GM12878 (cell line): ENCODE measurements around the gene IL34. TPM values are rescaled to one million over a fixed set of nuclear protein-coding genes. Genes with fewer than 3 reads are reported as not detected.

Experiments used
- ATAC-seq: fragments of 200-7000 bp; cut with Tn5 transposase; 3 replicates; pipeline ENCODE4 v1.9.1; 2020; ENCODE audit warnings: mild to moderate bottlenecking, moderate library complexity
- BruUV-seq: library from RNA; stranded (reverse); fragments of 400-500 nt; replicated peaks from 2 replicates; lab custom pipeline; 2021; lab: Mats Ljungman, UMichigan
- CTCF ChIA-PET: fragments of 300-600 bp; sonication (Branson Sonifier 250); formaldehyde crosslinking; extraction: SDS; loops from one replicate; lab custom pipeline; 2021; ENCODE audit warnings: inconsistent platforms; lab: Yijun Ruan, JAX
- POLR2A ChIA-PET: fragments of 350-600 bp; formaldehyde crosslinking; extraction: SDS; loops from one replicate; lab custom pipeline; 2021; ENCODE audit warnings: inconsistent platforms; lab: Charles Lee
- RAD21 ChIA-PET: fragments of 300-600 bp; sonication (Branson Sonifier 250); formaldehyde crosslinking; loops from one replicate; lab custom pipeline; 2023; ENCODE audit warnings: antibody characterized with exemption; ENCODE audit not compliant: unreplicated experiment; lab: Charles Lee
- SMC1A ChIA-PET: fragments of 300-600 bp; sonication (Branson Sonifier 250); formaldehyde crosslinking; loops from one replicate; lab custom pipeline; 2023; ENCODE audit not compliant: unreplicated experiment, uncharacterized antibody; lab: Charles Lee
- DNase-seq: peaks from one replicate; pipeline ENCODE4 v3.0.0-alpha.2; 2011; ENCODE audit warnings: low read depth, low spot score
- FAIRE-seq: peaks from 3 replicates; lab custom pipeline; 2011; peaks lifted over from hg19 to GRCh38; lab: Jason Lieb, UNC
- H2AFZ ChIP-seq: 2 replicates; pipeline ENCODE4 v1.6.0; 2011; ENCODE audit warnings: low read depth, low read length, control low read depth; ENCODE audit not compliant: control insufficient read depth
- H3K27ac ChIP-seq: 2 replicates; pipeline ENCODE4 v1.5.1; 2011; ENCODE audit warnings: control low read depth; ENCODE audit not compliant: control insufficient read depth, insufficient read depth
- H3K27me3 ChIP-seq, 2 experiments: replicated peaks in 1 of 2; 2 replicates each; pipeline versions ENCODE4 v1.6.0 to v1.6.1; 2011; ENCODE audit warnings: low read length in 1 of 2; ENCODE audit not compliant: control insufficient read depth in 2 of 2, insufficient read depth in 2 of 2
- H3K36me3 ChIP-seq, 2 experiments: 2 replicates each; pipeline ENCODE4 v1.5.1; 2011; ENCODE audit warnings: low read length in 1 of 2; ENCODE audit not compliant: control insufficient read depth in 2 of 2, insufficient read depth in 2 of 2
- H3K4me1 ChIP-seq: 2 replicates; pipeline ENCODE4 v1.6.1; 2011; ENCODE audit warnings: mild to moderate bottlenecking, low read length, moderate library complexity, mixed read lengths; ENCODE audit not compliant: control insufficient read depth, insufficient read depth
- H3K4me2 ChIP-seq: 2 replicates; pipeline ENCODE4 v1.6.0; 2011; ENCODE audit warnings: control low read depth; ENCODE audit not compliant: control insufficient read depth, insufficient read depth
- H3K4me3 ChIP-seq: fragments of 200-600 bp; sonication (generic); 2 replicates; pipeline ENCODE4 v1.5.1; 2016
- H3K79me2 ChIP-seq: 2 replicates; pipeline ENCODE4 v1.6.0; 2011; ENCODE audit warnings: low read length; ENCODE audit not compliant: control insufficient read depth, insufficient read depth
- H3K9ac ChIP-seq: 2 replicates; pipeline ENCODE4 v1.8.0; 2011; ENCODE audit warnings: low read length, control low read depth, mixed read lengths; ENCODE audit not compliant: control insufficient read depth, insufficient read depth
- H3K9me3 ChIP-seq: replicated peaks from 3 replicates; pipeline ENCODE4 v1.5.1; 2011; ENCODE audit warnings: mild to moderate bottlenecking, low read length; ENCODE audit not compliant: control insufficient read depth, insufficient read depth
- H4K20me1 ChIP-seq: 2 replicates; pipeline ENCODE4 v1.6.0; 2011; ENCODE audit not compliant: control insufficient read depth, insufficient read depth
- IRF4 ChIP-seq: IDR thresholded peaks from 2 replicates; pipeline ENCODE4 v1.6.1; 2011; ENCODE audit warnings: low read depth, low read length
- RAD51 ChIP-seq: fragments of 450-650 bp; IDR thresholded peaks from 2 replicates; pipeline ENCODE4 v1.6.1; 2016; ENCODE audit warnings: moderate library complexity, mild to moderate bottlenecking, inconsistent platforms
- RFX5 ChIP-seq: IDR thresholded peaks from 2 replicates; pipeline ENCODE4 v1.6.1; 2011; ENCODE audit warnings: low read depth, low read length, improper control_type of control experiment
- SMAD1 ChIP-seq: fragments of 450-650 bp; IDR thresholded peaks from 2 replicates; pipeline ENCODE4 v1.6.1; 2018; ENCODE audit warnings: mild to moderate bottlenecking, low read depth; ENCODE audit not compliant: partially characterized antibody
- SRF ChIP-seq, 2 experiments: IDR thresholded peaks; 2 replicates each; pipeline ENCODE4 v1.6.1; 2011; ENCODE audit warnings: low read depth in 2 of 2, low read length in 2 of 2, mild to moderate bottlenecking in 1 of 2, moderate library complexity in 1 of 2
- WRNIP1 ChIP-seq: IDR thresholded peaks from 2 replicates; pipeline ENCODE4 v1.6.1; 2011; ENCODE audit warnings: low read depth, low read length, improper control_type of control experiment, borderline replicate concordance
- ZBED1 ChIP-seq: IDR thresholded peaks from 2 replicates; pipeline ENCODE4 v1.6.1; 2016; ENCODE audit warnings: borderline replicate concordance
- WGBS: methylation state at CpG from one replicate; pipeline ENCODE4 v1.1.6; 2016; ENCODE audit warnings: low lambda C conversion rate; ENCODE audit not compliant: insufficient replicate concordance, insufficient coverage; ENCODE audit errors: missing lambda C conversion rate; 5-methylcytosine and 5-hydroxymethylcytosine counted together
- in situ Hi-C: fragments of 300-500 bp; cut with MboI; formaldehyde crosslinking; loops from 9 replicates; pipeline ENCODE4 v1.14.3; 2018; ENCODE audit warnings: mixed read lengths
- intact Hi-C: fragments of 100-400 bp; cut with micrococcal nuclease; formaldehyde crosslinking; loops from one replicate; pipeline ENCODE4 v1.14.2; 2022; ENCODE audit not compliant: unreplicated experiment
- polyA plus RNA-seq, 11 experiments: library from polyadenylated mRNA; depleted of rRNA in 4 of 11; unstranded in 6 of 11; stranded (reverse) in 5 of 11; fragments of >200 nt; fragmentation: Nextera tagmentation in 4 of 11; fragmentation: Illumina TruSeq in 1 of 11; extraction: Ambion mirVana in 4 of 11; extraction: Trizol in 1 of 11; gene quantifications; 1 replicate in 1 of 11; 2 replicates in 10 of 11; pipeline versions ENCODE4 v1.2.1 to v1.2.3, GENCODE V29; 2011 to 2016; ENCODE audit warnings: inconsistent platforms in 2 of 11, missing spikeins in 2 of 11, low read depth in 1 of 11
- total RNA-seq, 4 experiments: library from RNA; depleted of rRNA in 3 of 4; stranded (reverse); fragments of >200 nt in 3 of 4; fragmentation: Illumina TruSeq in 1 of 4; extraction: Trizol in 1 of 4; gene quantifications; 2 replicates each; pipeline versions ENCODE4 v1.2.1 to v1.2.3, GENCODE V29; 2013 to 2021

IL34 gene
- total and polyA plus RNA-seq, 10 of the 15 experiments (the other 5 are each of a cell fraction or from before 2014, with no cell fraction given) = 0.27 to 0.40 TPM; not detected in 8

DNA sequence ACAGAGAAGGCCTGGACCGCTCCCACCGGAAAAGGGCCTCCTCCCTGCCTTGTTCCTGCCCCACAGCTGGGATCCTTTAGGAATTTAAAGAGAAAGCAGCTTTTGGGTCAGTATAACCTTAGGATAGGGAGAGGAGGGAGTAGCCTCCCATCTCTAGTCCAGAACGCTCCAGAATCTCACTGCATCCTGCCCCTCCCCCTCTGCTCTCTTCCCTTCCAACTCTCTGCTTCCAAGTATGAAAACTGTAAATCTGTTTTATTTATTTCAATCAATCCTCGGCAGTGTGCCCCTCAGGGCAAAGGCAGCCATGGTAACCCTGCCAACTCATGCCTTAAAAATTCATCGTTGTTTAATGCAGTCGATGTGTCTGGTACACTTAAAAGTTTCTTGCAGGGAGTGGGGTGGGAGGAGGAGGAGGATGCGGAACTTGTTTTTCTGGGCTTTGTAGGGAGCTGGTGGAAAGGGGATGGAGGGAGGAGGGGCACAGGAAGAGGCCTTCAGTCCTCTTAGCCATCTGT, 60.6 kb downstream of the IL34 start:
- ChIA-PET SMC1A (no interaction called here), CTCF (interaction anchor here (1.2 kb wide), 1 partner anchor 64 kb away, joined by 3 read pairs; no protein-coding TSS in a partner anchor), RAD21 (no interaction called here), POLR2A (no interaction called here)
- no peaks in the 10 kb centered on the region for H3K9me3 ChIP-seq
- H3K4me1 ChIP-seq = no peaks in the 10 kb centered on the region
- no peaks in the 10 kb centered on the region for H4K20me1 ChIP-seq
- TF ChIP-seq SMAD1 = no peak
- TF ChIP-seq SRF (IDR thresholded peaks at IDR 0.05; ENCODE audit: low read depth in 2 of 2, low read length in 2 of 2) = no peak
- no peak for TF ChIP-seq ZBED1
- TF ChIP-seq RAD51 = no peak
- TF ChIP-seq WRNIP1 = no peak
- TF ChIP-seq RFX5 = no peak
- TF ChIP-seq IRF4 = no peak
- no peak overlapping the region for H2AFZ ChIP-seq
- ATAC-seq = no peak
- no TSS peak for BruUV-seq
- H3K9ac ChIP-seq = no peak overlapping the region
- in situ Hi-C loops (no loop called here), intact Hi-C loops (no loop called here)
- no peak for FAIRE-seq
- H3K27ac ChIP-seq = no peak overlapping the region
- no peak for DNase-seq
- no peaks in the 10 kb centered on the region for H3K79me2 ChIP-seq
- no peaks in the 10 kb centered on the region for H3K27me3 ChIP-seq
- no peak overlapping the region for H3K4me3 ChIP-seq
- no peak overlapping the region for H3K4me2 ChIP-seq
- WGBS = 80% methylated on average over 7 of the region's 7 CpGs
- peaks cover 2 to 5% of the 10 kb centered on the region in 2 experiments; a peak in 2 of 4 replicates for H3K36me3 ChIP-seq
